Measurements from ENCODE around the gene SNX15. TPM values are rescaled to one million over a fixed set of nuclear protein-coding genes. Genes with fewer than 3 reads are reported as not detected.

Gene SNX15
- total RNA-seq, 2 donors from 2014 or later: 23.4 to 25.2 TPM

DNA sequence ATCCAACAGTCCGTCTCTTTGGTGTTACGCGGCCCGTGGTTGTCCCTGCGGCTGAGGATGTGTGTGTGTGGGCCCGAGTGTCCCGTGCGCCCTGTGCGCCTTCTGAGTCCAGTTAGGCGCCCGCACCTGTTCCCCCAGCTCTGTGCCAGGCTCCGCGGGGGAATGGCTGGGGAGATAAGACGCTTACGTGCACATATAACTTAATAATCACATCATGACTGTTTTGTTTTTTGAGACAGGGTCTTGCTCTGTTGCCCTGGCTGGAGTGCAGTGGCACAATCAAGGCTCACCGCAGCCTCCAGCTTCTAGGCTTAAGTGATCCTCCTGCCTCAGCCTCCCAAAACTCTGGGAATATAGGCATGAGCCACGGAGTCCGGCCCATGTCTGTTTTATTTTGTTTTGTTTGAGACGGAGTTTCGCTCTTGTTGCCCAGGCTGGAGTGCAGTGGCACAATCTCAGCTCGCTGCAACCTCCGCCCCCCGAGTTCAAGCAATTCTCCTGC is 12.5 kb upstream of the SNX15 start:
- TF ChIP-seq POLR2AphosphoS5 (IDR thresholded peaks at IDR 0.05): no peak
- no peak for TF ChIP-seq POLR2A (IDR thresholded peaks at IDR 0.05)
- no peak for TF ChIP-seq CTCF (IDR thresholded peaks at IDR 0.05)
- H3K27me3 ChIP-seq (replicated peaks; ENCODE audit: insufficient read depth): no peaks in the 10 kb centered on the region
- peak overlapping the region; percentile 99 for H3K27ac ChIP-seq
- WGBS: 40% methylated on average over 18 of the region's 23 CpGs
- H3K4me3 ChIP-seq: peak overlapping the region; percentile 68 to 76
- intact Hi-C loops (cut with DNase I): loop anchor here (2.0 kb wide), 1 partner anchor 98 kb away; the partner anchor contains the start of gene ATG2A
- H3K4me1 ChIP-seq (replicated peaks): no peaks in the 10 kb centered on the region
- H3K36me3 ChIP-seq: no peaks in the 10 kb centered on the region
- H3K9me3 ChIP-seq: no peaks in the 10 kb centered on the region
- peak; percentile 12 for DNase-seq (ENCODE audit: low spot score)

DNA sequence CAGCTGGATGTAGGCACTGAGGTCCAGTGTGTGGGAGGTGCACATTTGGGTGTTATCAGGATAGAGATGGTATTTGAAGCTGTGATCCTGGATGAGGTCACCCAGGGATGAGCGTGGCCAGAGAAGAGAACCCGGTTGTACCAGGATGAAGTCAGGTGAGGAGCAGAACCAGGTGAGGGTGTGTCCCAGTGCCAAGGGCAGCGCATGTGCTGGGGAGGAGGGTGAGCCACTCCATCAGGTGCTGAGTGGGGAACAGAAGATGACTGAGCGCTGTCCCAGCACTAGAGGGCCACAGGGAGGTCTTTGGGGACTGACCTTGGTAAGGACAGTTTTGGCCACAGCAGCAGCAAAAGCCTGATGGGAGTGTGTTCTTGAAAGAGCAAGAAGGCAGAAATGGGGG is 10.5 kb upstream of the SNX15 start:
- no peaks in the 10 kb centered on the region for H3K27me3 ChIP-seq (replicated peaks; ENCODE audit: insufficient read depth)
- WGBS: 79% methylated on average over 4 of the region's 4 CpGs
- no peak overlapping the region for H3K27ac ChIP-seq
- intact Hi-C loops (cut with DNase I): no loop called here
- H3K36me3 ChIP-seq: no peaks in the 10 kb centered on the region
- no peak overlapping the region for H3K4me3 ChIP-seq
- H3K9me3 ChIP-seq: no peaks in the 10 kb centered on the region
- no peak for DNase-seq (ENCODE audit: low spot score)
- no peaks in the 10 kb centered on the region for H3K4me1 ChIP-seq (replicated peaks)
- TF ChIP-seq POLR2AphosphoS5 (IDR thresholded peaks at IDR 0.05): no peak
- no peak for TF ChIP-seq CTCF (IDR thresholded peaks at IDR 0.05)
- TF ChIP-seq POLR2A (IDR thresholded peaks at IDR 0.05): no peak

- no peaks in the 10 kb centered on the region for H3K36me3 ChIP-seq
- WGBS: 96% methylated on average over 6 of the region's 6 CpGs
- intact Hi-C loops (cut with DNase I): no loop called here
- no peaks in the 10 kb centered on the region for H3K4me1 ChIP-seq (replicated peaks)
- no peak overlapping the region for H3K27ac ChIP-seq
- H3K27me3 ChIP-seq (replicated peaks; ENCODE audit: insufficient read depth): no peaks in the 10 kb centered on the region
- TF ChIP-seq POLR2A (IDR thresholded peaks at IDR 0.05) (no peak), CTCF (IDR thresholded peaks at IDR 0.05) (no peak), POLR2AphosphoS5 (IDR thresholded peaks at IDR 0.05) (no peak)
- DNase-seq (ENCODE audit: low spot score): no peak
- H3K9me3 ChIP-seq: no peaks in the 10 kb centered on the region
- H3K4me3 ChIP-seq: no peak overlapping the region
Measured at GRCh38 chr11:65017937-65018336, 9.3 kb upstream of the SNX15 start.

- no peaks in the 10 kb centered on the region for H3K36me3 ChIP-seq
- H3K4me3 ChIP-seq: no peak overlapping the region
- H3K9me3 ChIP-seq: no peaks in the 10 kb centered on the region
- H3K27me3 ChIP-seq (replicated peaks; ENCODE audit: insufficient read depth): no peaks in the 10 kb centered on the region
- intact Hi-C loops (cut with DNase I): no loop called here
- H3K4me1 ChIP-seq (replicated peaks): no peaks in the 10 kb centered on the region
- H3K27ac ChIP-seq: no peak overlapping the region
- WGBS: 87% methylated on average over 7 of the region's 7 CpGs
- TF ChIP-seq POLR2AphosphoS5 (IDR thresholded peaks at IDR 0.05) (no peak), CTCF (IDR thresholded peaks at IDR 0.05) (no peak), POLR2A (IDR thresholded peaks at IDR 0.05) (no peak)
- DNase-seq (ENCODE audit: low spot score): no peak
Measured at GRCh38 chr11:65019824-65020223, 7.4 kb upstream of the SNX15 start.

DNA sequence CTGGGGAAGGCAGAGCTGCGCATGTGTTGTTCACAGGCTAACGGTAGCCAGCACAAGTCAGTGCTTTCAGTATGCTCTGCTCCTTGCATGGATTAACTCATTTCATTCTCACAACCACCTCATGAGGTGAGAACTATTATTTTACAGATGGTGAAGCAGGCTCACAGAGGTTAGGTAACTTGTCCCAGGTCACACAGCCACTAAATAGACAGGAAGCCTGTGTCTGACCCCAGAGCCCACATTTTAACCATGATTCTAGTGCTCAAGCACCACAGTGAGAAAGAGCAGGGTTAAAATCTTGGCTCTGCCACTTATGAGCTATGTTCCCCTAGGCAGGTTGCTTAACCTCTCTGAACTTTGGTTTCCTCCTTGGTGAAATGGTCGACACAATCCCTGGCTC is 6.2 kb upstream of the SNX15 start:
- intact Hi-C loops (cut with DNase I): no loop called here
- H3K4me1 ChIP-seq (replicated peaks): no peaks in the 10 kb centered on the region
- H3K36me3 ChIP-seq: no peaks in the 10 kb centered on the region
- no peaks in the 10 kb centered on the region for H3K9me3 ChIP-seq
- no peaks in the 10 kb centered on the region for H3K27me3 ChIP-seq (replicated peaks; ENCODE audit: insufficient read depth)
- H3K4me3 ChIP-seq: no peak overlapping the region
- H3K27ac ChIP-seq: no peak overlapping the region
- WGBS: 83% methylated on average over 3 of the region's 3 CpGs
- no peak for TF ChIP-seq CTCF (IDR thresholded peaks at IDR 0.05)
- no peak for TF ChIP-seq POLR2AphosphoS5 (IDR thresholded peaks at IDR 0.05)
- TF ChIP-seq POLR2A (IDR thresholded peaks at IDR 0.05): no peak
- no peak for DNase-seq (ENCODE audit: low spot score)

Measured in prostate gland (tissue), 2 donors.